Peyer's patch (tissue), 4 donors: Measurements from ENCODE around the gene TEAD1.

Experiments used
- POLR2A ChIP-seq, 2 donors: fragments of 450-650 bp; IDR thresholded peaks; one replicate each; pipeline ENCODE4 v1.5.1; 2017; ENCODE audit warnings: antibody characterized with exemption in 2 of 2, mild to moderate bottlenecking in 2 of 2, moderate library complexity in 2 of 2
- TF ChIP-seq, protein P1 (sequence below), 6 experiments: fragments of 450-650 bp in 4 of 6; fragments of 200-600 bp in 2 of 6; sonication (generic) in 1 of 6; IDR thresholded peaks; one replicate each; pipeline ENCODE4 v1.5.1; 2017 to 2019; ENCODE audit warnings: antibody characterized with exemption in 6 of 6, mild to moderate bottlenecking in 3 of 6, moderate library complexity in 1 of 6

DNA sequence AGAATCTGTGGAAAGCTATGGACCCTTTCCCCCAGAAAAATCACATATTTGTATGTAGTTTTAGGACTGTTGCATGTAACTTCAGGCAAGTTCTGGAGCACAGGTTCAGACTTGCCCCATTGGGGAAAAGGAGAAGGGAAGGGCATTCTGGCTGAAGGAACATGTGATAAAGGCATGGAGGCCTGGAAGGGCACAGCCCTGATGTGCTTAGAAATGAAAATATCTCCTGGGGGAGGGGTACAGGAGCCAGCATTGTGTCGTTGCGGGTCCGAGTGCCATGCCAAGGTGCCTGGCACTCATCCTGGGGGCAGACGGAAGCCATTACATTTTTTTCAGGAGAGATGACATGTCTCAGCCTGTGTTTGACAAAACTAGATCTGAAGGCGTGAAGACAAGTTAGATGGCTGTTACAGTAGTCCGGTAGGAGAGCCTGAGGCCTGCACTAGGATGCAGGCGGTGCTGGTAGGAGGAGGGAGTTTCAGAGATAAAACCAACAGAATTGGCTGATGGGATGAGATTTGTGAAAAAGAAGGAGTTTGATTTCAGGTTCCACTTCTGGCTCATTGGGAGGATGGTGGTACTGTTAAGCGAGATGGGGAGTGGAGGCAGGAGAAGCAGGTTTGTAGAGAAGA lies 96.9 kb downstream of the TEAD1 start:
- TF ChIP-seq, protein P1, sequence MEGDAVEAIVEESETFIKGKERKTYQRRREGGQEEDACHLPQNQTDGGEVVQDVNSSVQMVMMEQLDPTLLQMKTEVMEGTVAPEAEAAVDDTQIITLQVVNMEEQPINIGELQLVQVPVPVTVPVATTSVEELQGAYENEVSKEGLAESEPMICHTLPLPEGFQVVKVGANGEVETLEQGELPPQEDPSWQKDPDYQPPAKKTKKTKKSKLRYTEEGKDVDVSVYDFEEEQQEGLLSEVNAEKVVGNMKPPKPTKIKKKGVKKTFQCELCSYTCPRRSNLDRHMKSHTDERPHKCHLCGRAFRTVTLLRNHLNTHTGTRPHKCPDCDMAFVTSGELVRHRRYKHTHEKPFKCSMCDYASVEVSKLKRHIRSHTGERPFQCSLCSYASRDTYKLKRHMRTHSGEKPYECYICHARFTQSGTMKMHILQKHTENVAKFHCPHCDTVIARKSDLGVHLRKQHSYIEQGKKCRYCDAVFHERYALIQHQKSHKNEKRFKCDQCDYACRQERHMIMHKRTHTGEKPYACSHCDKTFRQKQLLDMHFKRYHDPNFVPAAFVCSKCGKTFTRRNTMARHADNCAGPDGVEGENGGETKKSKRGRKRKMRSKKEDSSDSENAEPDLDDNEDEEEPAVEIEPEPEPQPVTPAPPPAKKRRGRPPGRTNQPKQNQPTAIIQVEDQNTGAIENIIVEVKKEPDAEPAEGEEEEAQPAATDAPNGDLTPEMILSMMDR (IDR thresholded peaks at IDR 0.05) = no peak
- TF ChIP-seq POLR2A (IDR thresholded peaks at IDR 0.05) = no peak
